ENCODE data around the gene ADGRL3. TPM values are rescaled to one million over a fixed set of nuclear protein-coding genes. Genes with fewer than 3 reads are reported as not detected.

The ADGRL3 gene
- total RNA-seq, 1 donor from 2014 or later, result 18.7 TPM

- no peak overlapping the region for H3K27ac Mint-ChIP-seq (ENCODE audit: unreplicated experiment)
- TF ChIP-seq, protein P1, sequence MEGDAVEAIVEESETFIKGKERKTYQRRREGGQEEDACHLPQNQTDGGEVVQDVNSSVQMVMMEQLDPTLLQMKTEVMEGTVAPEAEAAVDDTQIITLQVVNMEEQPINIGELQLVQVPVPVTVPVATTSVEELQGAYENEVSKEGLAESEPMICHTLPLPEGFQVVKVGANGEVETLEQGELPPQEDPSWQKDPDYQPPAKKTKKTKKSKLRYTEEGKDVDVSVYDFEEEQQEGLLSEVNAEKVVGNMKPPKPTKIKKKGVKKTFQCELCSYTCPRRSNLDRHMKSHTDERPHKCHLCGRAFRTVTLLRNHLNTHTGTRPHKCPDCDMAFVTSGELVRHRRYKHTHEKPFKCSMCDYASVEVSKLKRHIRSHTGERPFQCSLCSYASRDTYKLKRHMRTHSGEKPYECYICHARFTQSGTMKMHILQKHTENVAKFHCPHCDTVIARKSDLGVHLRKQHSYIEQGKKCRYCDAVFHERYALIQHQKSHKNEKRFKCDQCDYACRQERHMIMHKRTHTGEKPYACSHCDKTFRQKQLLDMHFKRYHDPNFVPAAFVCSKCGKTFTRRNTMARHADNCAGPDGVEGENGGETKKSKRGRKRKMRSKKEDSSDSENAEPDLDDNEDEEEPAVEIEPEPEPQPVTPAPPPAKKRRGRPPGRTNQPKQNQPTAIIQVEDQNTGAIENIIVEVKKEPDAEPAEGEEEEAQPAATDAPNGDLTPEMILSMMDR (IDR thresholded peaks at IDR 0.05), result no peak
- H3K4me1 Mint-ChIP-seq (ENCODE audit: unreplicated experiment), result peaks cover 3% of the 10 kb centered on the region
- no peak for DNase-seq (ENCODE audit: extremely low spot score, unreplicated experiment)
- no peak overlapping the region for H3K4me3 Mint-ChIP-seq (ENCODE audit: unreplicated experiment)
- no peaks in the 10 kb centered on the region for H3K9me3 Mint-ChIP-seq (ENCODE audit: unreplicated experiment)
- no peaks in the 10 kb centered on the region for H3K36me3 Mint-ChIP-seq (ENCODE audit: unreplicated experiment)
- no peaks in the 10 kb centered on the region for H3K27me3 Mint-ChIP-seq (ENCODE audit: unreplicated experiment)
Observed at GRCh38 chr4:62003695-62004094, 803.6 kb downstream of the ADGRL3 start.

DNA sequence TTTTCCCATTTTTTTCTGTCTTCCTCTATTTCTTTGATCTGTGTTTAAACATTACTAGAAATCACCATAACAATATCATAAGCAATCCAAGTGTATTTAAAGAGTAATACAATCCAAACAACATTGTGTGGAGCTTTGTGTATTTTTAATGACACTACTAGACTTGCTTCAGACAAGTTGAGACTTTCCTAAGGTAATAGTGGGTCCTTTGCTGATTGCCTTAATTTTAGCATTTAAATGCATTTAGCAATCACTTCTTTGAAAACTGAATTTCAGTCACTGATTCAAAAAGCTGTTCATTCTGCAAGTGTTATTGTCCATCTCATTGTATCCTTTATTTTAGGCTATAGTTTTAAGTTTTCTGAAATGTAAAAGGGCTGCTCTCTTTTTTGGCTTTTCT is 804.8 kb downstream of the ADGRL3 start:
- Mint-ChIP-seq H3K4me3 (ENCODE audit: unreplicated experiment) (no peak overlapping the region), H3K4me1 (ENCODE audit: unreplicated experiment) (peaks cover 3% of the 10 kb centered on the region), H3K36me3 (ENCODE audit: unreplicated experiment) (no peaks in the 10 kb centered on the region), H3K27ac (ENCODE audit: unreplicated experiment) (no peak overlapping the region), H3K27me3 (ENCODE audit: unreplicated experiment) (no peaks in the 10 kb centered on the region), H3K9me3 (ENCODE audit: unreplicated experiment) (no peaks in the 10 kb centered on the region)
- TF ChIP-seq, protein P1 (IDR thresholded peaks at IDR 0.05), result no peak
- DNase-seq (ENCODE audit: extremely low spot score, unreplicated experiment), result no peak

GRCh38 chr4:62006108-62006507 is 806.0 kb downstream of the ADGRL3 start:
- Mint-ChIP-seq H3K9me3 (ENCODE audit: unreplicated experiment) (no peaks in the 10 kb centered on the region), H3K36me3 (ENCODE audit: unreplicated experiment) (no peaks in the 10 kb centered on the region), H3K27ac (ENCODE audit: unreplicated experiment) (no peak overlapping the region), H3K27me3 (ENCODE audit: unreplicated experiment) (no peaks in the 10 kb centered on the region), H3K4me3 (ENCODE audit: unreplicated experiment) (no peak overlapping the region), H3K4me1 (ENCODE audit: unreplicated experiment) (peaks cover 3% of the 10 kb centered on the region)
- TF ChIP-seq, protein P1 (IDR thresholded peaks at IDR 0.05), result no peak
- DNase-seq (ENCODE audit: extremely low spot score, unreplicated experiment), result no peak

DNA sequence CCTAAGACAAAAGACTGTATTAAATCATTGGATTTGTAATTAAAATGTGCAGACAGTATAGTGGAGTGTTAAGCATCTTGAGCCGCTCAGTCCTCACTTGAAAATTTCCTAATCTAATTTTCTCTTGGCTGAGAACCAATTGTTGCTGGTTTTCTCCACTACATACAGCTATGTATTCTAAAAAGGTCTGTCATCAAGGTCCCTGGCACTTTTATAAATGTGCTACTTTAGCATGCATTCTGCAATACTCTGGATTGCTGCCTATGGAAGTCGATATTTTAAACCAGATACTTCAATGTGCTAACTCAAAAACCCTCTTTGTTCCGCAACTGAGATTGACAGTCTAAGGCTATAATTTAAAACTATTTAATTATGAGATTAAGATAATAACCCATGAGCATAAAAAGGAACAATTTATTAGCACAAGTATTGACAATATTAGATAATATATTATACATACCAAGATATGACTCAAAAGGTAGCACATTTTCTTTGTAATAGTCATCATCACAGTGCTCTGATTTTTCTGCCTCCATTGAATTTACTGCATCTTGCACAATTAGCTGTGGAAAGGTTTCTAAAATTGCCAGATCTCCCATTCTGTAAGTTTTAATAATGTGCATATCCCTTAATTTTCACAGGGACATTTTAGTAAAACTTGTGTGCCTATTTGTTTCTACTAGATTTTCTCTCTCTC is 815.1 kb downstream of the ADGRL3 start:
- DNase-seq (ENCODE audit: extremely low spot score, unreplicated experiment), result no peak
- Mint-ChIP-seq H3K9me3 (ENCODE audit: unreplicated experiment) (no peaks in the 10 kb centered on the region), H3K27ac (ENCODE audit: unreplicated experiment) (no peak overlapping the region), H3K4me1 (ENCODE audit: unreplicated experiment) (no peaks in the 10 kb centered on the region), H3K36me3 (ENCODE audit: unreplicated experiment) (no peaks in the 10 kb centered on the region), H3K4me3 (ENCODE audit: unreplicated experiment) (no peak overlapping the region), H3K27me3 (ENCODE audit: unreplicated experiment) (no peaks in the 10 kb centered on the region)
- TF ChIP-seq, protein P1 (IDR thresholded peaks at IDR 0.05), result no peak

- no peaks in the 10 kb centered on the region for H3K36me3 Mint-ChIP-seq (ENCODE audit: unreplicated experiment)
- DNase-seq (ENCODE audit: extremely low spot score, unreplicated experiment), result no peak
- H3K4me1 Mint-ChIP-seq (ENCODE audit: unreplicated experiment), result no peaks in the 10 kb centered on the region
- H3K27me3 Mint-ChIP-seq (ENCODE audit: unreplicated experiment), result no peaks in the 10 kb centered on the region
- TF ChIP-seq, protein P1 (IDR thresholded peaks at IDR 0.05), result no peak
- H3K4me3 Mint-ChIP-seq (ENCODE audit: unreplicated experiment), result no peak overlapping the region
- no peaks in the 10 kb centered on the region for H3K9me3 Mint-ChIP-seq (ENCODE audit: unreplicated experiment)
- H3K27ac Mint-ChIP-seq (ENCODE audit: unreplicated experiment), result no peak overlapping the region
Observed at GRCh38 chr4:62018537-62018936, 818.4 kb downstream of the ADGRL3 start.

Data from osteocyte (in vitro differentiated cells).